GM21390 (cell line): ENCODE results near the gene RNF151.
A peak's percentile ranks its signal among the peaks of the same experiment; 100 is the strongest.

Experiments used
- ATAC-seq: cut with Tn5 transposase; IDR thresholded peaks from one replicate; pipeline ENCODE4 v1.9.1; 2021; ENCODE audit not compliant: unreplicated experiment

RNF151 gene

GRCh38 chr16:1976216-1976520, 9.5 kb downstream of the RNF151 start:
- ATAC-seq: no peak

- no peak for ATAC-seq
These were observed 10.6 kb downstream of the RNF151 start for GRCh38 chr16:1976951-1977874.

DNA sequence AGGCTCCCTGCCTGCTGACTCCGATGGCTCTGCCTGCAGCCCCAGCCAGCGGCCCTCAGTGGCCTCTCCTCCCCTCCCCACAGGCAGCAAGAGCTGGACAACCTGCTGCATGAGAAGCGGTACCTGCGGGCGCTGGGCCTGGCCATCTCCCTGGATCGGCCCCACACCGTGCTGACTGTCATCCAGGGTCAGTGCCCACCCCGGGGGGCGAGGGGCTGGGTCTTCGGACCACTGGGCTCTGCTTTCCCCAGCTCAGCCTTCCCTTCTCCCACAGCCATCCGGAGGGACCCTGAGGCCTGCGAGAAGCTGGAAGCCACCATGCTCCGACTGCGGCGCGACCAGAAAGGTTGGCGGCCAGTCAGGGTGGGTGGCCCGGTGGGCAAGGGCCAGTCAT, 11.2 kb downstream of the RNF151 start:
- ATAC-seq: no peak

DNA sequence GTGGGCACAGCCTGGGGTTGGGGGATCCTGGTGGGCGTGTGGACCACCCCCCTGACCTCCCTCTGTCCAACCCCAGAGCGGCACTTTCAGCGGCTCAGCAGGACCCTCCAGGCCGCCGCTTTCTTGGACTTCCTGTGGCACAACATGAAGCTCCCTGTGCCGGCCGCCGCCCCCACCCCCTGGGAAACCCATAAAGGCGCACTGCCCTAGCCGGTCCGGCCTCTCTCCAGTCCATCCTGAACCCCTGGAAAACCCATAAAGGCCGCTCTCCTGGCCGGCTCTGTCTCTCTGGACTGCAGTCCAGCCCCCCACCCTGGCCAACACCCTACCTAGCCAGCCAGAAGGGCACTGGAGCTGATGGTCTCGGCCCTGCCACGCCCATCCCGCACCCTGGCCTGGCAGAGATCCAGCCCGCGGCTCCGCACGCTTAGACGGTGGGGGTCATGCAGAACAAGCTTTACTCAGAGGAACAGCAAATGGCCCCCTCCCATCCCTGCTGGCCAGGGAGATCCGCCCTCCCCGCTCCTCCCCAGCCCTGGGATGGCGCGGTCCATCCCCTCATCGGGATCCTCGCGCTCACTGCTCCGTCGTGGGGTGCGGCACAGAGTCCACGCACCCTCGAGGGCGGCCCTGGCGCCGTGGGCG, 11.9 kb downstream of the RNF151 start:
- ATAC-seq: no peak

- ATAC-seq: no peak
These were observed 12.8 kb downstream of the RNF151 start for GRCh38 chr16:1979271-1980029.

- ATAC-seq: no peak
These were observed 13.5 kb downstream of the RNF151 start for GRCh38 chr16:1980030-1980769.

- no peak for ATAC-seq
These were observed 14.1 kb downstream of the RNF151 start for GRCh38 chr16:1980770-1981087.

- no peak for ATAC-seq
These were observed 14.8 kb downstream of the RNF151 start, which contains the start of gene NOXO1 for GRCh38 chr16:1981398-1981836. NOXO1 (minus strand) TSS chr16:1981469; CDS start chr16:1981179, 290 bp downstream.

GRCh38 chr16:1982013-1982433, 15.4 kb downstream of the RNF151 start:
- ATAC-seq: no peak

DNA sequence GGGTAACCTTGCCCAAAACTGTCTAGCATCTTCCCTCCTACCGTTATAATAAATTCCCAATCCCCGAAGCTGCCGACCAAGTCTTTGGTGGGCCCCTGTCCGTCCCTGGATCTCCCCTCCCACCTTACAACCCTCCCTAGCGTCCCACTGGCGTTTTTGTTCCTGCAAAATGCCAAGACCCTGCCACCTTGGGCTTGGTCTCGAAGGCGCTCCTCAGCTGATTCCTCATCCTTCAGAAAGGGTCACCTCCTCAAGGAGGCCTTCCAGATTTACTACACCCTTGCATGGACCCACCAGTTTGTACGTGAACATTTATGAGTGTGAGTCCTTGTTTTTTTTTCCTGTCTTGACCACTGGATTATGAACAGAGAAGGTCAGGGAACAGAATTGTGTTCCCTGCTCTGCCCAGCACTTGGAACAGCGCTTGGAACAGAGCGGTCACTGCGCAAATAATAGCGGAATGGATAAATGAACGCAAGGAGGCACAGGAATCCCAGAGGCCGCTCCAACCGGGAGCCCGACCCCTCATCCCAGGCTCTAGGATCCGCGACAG, 16.4 kb downstream of the RNF151 start:
- no peak for ATAC-seq

GRCh38 chr16:1983544-1984346, 17.1 kb downstream of the RNF151 start, which contains the start of gene GFER:
GFER (plus strand) TSS chr16:1984193; CDS start chr16:1984219, 26 bp downstream.
- ATAC-seq: peak; percentile 65

DNA sequence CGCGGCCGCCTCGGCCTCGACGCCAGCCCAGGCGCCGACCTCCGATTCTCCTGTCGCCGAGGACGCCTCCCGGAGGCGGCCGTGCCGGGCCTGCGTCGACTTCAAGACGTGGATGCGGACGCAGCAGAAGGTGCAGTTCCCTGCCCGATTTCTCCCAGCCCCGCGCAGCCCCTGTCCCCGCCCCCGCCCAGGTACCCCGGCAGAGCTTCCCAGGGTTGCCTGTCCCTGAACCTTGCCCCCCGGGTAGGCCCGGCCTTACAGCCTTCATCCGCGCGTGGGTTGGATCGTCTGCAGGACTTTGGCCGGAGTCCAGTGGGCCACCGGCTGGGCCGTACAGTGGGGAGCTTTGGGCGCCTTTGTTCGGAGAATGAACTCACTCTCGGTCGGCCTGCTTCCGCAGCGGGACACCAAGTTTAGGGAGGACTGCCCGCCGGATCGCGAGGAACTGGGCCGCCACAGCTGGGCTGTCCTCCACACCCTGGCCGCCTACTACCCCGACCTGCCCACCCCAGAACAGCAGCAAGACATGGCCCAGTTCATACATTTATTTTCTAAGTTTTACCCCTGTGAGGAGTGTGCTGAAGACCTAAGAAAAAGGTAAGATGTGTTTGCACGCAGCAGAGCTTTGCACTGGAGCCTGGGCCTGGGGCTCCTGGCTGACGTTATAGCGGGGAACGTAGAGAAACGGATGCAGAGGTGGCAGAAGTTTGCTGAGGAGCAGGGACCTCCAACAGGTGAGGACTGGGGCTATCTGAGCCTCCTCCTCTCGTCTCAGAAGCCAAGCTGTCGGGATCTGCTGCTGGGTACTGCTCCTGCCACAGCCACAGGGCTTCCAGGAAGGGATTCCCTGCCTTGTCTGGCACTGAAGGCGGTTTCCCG, 17.9 kb downstream of the RNF151 start:
- peak; percentile 2 for ATAC-seq

DNA sequence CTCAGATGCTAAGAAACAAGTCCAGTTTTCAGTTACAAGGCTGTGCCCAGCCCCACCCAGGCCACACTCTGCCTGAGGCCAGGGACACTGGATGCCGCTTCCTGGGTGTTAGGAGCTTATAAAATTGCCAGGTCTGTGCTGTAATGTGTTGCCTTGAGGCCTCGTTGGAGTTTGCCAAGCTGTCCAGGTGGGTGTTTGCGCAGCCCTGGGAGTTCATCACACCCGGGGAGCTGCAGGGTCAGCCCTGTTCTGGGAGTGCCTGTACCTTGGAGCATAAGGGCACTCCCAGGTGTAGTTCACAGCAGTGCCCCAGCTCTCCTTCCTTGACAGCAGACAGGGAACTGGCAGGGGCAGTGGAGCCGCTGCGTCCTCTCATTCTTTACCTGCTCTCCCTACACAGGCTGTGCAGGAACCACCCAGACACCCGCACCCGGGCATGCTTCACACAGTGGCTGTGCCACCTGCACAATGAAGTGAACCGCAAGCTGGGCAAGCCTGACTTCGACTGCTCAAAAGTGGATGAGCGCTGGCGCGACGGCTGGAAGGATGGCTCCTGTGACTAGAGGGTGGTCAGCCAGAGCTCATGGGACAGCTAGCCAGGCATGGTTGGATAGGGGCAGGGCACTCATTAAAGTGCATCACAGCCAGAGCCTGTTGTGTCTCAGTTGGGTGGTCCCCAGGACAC, 19.0 kb downstream of the RNF151 start:
- no peak for ATAC-seq

DNA sequence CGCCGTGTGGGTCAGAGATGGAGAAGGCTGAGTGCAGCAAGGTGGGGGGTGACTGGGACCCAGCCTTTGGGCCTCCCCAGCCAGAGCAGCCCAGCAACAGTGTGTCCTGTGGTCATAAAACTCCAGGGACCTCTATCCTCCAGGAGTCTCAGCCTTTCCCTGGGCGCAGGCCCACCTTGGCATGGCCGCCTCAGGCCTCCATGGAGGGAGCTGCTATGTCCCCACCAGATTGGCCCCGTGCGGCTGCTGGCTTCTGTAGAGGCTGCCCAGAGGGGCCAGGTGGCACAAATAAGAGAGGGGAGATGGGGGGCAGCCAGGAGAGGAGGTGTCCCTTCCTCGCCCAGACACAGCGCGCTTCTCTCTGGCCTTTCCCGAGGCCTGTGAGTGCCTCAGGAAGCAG, 20.5 kb downstream of the RNF151 start:
- ATAC-seq: no peak

GRCh38 chr16:1989209-1990100, 22.8 kb downstream of the RNF151 start, which contains the start of gene SYNGR3:
SYNGR3 (plus strand) TSS chr16:1989970; CDS start chr16:1990103, 133 bp downstream.
- no peak for ATAC-seq

GRCh38 chr16:1990101-1990350, 23.4 kb downstream of the RNF151 start:
- no peak for ATAC-seq

DNA sequence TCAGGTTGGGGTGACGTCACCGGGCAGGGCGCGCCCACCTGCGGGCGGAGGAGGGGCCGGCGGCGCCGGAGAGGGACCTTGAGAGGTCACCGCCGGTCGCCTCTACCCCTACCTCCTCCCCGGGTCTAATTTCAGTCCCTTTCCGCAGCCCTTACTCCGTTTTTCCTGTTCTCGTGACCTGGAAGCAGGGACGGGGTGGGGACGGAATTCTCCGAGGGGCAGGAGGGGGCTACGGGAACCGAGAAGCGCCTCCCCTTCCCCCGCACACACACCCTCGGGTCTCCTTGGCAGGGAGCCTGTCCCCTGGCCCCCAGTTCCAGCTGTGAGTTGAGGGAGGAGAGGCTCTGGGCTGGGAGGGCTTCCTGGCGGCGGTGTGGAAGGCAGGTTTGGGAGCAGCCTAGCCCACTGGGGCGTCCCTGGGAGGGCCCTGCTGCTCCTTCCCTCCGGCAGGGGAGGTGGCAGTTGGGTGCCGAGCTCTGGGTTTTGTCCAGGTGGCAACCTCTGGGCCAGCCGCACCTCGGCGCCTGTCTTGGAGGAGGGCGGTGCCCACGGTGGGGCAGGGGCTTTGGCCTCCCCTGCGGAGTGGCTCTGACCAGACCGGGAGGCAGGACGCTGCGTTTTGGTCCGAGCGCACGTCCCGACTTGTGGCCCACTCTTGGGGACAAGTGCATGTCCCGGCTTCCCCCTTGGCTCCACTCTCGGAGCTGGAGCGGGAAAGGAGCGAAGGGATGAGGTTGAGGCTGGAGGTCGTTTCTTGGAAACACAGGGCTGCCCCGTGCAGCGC, 23.9 kb downstream of the RNF151 start:
- ATAC-seq: no peak
